GM12875 (cell line): ENCODE data around the gene PPP1CA.
A peak's percentile ranks its signal among the peaks of the same experiment; 100 is the strongest.

Source experiments
- H3K4me3 ChIP-seq: one replicate; pipeline ENCODE4 v1.5.1; 2011; ENCODE audit warnings: low read depth, low read length, control low read depth
- TF ChIP-seq, protein P1 (sequence below): IDR thresholded peaks from 2 replicates; pipeline ENCODE4 v1.5.1; 2011; ENCODE audit warnings: low read depth, mild to moderate bottlenecking, control low read depth, inconsistent platforms, low read length, moderate library complexity, borderline replicate concordance; ENCODE audit not compliant: insufficient read depth

Gene PPP1CA

DNA sequence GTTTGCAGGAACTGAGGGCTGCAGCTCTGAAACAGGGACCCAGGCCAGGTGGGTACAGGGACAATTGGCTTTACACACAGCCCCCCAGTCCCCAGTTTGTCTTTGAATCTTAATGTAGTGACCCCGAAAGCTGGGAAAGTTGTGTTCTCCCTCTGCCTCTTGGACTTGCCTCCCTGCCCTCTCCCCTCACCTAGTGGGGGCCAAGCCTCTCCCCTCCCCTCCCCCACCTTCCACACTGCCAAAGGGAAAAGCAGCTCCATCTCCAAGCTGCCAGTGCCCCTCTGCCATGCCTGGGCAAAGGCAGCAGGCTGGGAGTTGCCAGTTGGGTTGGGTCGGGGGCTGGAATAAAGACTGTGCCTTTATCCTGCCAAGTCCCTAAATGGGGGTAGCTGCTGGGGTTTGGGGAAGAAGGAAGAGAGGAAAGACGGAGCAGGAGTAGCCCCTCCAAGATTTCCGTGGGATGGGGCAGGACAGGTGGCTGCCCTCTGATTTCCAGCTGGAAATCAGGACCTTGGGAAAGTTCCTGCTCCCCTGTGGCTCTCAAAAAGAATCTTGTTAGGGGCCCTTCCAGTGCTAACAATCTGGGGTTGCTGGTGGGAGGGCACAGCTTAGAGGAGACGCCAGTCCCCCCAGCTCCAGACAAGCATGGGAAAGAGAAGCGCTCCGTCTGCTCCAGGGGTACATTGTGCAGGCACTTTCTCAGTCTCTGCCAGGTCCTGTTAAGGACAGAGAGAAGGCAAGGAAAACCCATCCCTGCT lies 25.4 kb downstream of the PPP1CA start:
- no peak overlapping the region for H3K4me3 ChIP-seq
- TF ChIP-seq, protein P1, sequence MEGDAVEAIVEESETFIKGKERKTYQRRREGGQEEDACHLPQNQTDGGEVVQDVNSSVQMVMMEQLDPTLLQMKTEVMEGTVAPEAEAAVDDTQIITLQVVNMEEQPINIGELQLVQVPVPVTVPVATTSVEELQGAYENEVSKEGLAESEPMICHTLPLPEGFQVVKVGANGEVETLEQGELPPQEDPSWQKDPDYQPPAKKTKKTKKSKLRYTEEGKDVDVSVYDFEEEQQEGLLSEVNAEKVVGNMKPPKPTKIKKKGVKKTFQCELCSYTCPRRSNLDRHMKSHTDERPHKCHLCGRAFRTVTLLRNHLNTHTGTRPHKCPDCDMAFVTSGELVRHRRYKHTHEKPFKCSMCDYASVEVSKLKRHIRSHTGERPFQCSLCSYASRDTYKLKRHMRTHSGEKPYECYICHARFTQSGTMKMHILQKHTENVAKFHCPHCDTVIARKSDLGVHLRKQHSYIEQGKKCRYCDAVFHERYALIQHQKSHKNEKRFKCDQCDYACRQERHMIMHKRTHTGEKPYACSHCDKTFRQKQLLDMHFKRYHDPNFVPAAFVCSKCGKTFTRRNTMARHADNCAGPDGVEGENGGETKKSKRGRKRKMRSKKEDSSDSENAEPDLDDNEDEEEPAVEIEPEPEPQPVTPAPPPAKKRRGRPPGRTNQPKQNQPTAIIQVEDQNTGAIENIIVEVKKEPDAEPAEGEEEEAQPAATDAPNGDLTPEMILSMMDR: no peak

DNA sequence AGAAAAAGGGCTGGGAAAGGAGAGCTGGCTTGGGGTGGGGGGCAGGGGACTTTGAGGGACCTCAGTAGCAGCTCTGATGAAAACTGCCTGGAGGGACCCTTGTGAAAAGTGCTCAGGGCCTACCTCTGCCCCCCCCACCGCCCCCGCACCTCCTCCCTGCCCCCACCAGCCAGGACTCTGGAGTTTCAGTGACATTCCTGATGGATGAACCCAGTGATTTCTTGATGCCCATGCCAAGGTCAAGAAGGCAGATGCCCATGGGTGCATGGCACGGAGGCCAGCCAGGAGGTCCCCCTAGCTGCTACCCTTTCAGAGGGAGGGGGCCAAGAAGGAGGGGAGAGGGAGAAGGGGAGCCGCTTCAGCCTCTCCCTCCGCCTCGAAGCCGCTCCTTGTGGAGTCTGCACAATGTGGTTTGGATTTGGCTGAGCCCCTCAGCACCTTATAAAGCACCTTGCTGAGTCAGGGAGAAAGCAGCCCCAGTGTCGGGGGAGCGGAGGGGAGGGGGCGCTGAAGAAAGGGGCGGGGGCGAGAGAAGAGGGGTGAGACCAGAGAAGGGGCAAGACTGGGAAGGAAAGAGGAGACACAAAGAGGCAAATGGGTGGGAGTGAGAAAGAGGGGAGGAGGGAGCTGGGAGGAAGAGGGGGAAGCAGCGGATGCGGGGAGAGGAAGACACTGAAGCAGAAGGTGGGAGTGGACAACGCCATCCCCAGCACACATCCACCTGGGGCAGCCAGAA lies 26.2 kb downstream of the PPP1CA start:
- H3K4me3 ChIP-seq: no peak overlapping the region
- TF ChIP-seq, protein P1: no peak

DNA sequence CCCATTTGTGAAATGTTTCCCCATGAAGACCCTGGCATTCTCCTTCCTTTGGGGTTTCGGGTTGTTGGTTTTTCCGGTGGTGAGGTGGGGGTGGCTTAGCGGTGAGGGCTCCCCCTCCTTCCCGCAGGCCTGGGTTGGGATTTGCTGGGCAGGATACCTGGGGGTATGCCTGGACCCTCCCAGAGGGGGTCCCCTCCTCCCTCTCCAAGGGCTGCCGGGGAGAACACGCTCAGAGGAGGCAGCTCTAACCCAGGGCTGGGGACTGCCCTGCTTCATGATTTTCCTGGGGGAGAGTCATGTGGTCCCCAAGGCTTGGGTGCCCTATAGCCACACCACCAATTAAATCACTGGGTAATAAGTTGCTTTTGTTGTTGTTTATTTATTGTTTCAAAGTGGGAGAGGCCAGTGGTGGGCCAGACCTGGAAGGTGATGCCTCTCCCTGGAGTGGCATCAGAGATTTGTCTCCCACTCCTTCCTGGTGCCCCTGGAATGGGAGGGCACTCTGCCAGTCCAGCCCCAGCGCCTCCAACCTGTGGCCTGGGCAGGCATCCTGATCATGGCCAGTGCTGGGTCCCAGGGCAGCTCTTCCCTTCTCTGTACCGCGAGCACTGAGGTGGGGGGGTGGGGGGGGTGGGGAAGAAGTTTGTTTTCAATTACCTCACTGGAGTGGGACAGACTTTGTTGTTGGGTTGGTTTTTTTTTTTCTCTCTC lies 26.9 kb downstream of the PPP1CA start:
- TF ChIP-seq, protein P1: no peak

DNA sequence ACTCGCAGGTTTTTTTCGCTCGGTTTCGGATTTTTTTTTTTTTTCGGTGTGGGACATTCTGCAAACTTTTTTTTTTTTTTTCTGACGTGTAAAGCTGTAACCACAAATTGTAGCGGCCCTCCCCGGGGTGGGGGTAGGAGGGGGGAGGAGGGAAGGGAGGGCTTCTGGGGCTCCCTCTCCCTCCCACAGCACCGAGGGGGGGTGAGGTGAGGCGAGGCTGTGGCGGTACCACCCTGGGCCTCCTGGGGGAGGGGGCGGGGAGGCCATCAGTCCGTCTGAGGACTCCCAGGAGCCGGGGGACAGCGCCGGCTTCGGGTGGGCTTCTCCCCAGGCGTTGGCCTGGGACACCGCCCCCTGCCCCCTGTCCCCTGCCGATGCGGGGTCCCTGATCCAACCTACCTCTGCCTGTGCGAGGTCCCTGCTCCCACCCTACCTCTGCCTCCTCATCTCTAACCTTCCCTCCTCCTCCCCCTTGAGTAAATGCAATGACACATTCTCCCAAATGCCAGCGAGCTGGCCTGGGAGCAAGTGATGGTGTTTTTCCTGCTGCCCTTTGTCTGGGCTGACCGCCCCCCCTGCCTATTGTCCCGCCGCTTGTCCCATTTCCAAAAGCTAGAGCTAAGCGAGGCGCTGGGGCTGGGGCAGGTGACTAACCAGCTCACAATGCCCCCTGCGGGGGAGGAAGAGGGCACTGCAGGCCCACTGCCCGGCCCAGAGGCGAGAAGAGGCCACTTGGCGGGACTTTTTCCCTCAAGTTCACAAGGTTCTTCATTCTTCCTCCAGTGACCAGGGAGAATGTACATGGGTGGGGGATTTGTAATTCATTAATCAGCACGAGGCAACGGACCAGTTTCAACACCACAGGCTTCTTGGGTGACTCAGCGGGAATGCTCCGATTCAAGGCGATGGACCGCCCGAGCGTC lies 27.7 kb downstream of the PPP1CA start:
- peak overlapping the region; percentile 57 for H3K4me3 ChIP-seq
- TF ChIP-seq, protein P1: peak; percentile 56

More for the DNA sequence above, 26.9 kb downstream of the PPP1CA start:
- no peak overlapping the region for H3K4me3 ChIP-seq

DNA sequence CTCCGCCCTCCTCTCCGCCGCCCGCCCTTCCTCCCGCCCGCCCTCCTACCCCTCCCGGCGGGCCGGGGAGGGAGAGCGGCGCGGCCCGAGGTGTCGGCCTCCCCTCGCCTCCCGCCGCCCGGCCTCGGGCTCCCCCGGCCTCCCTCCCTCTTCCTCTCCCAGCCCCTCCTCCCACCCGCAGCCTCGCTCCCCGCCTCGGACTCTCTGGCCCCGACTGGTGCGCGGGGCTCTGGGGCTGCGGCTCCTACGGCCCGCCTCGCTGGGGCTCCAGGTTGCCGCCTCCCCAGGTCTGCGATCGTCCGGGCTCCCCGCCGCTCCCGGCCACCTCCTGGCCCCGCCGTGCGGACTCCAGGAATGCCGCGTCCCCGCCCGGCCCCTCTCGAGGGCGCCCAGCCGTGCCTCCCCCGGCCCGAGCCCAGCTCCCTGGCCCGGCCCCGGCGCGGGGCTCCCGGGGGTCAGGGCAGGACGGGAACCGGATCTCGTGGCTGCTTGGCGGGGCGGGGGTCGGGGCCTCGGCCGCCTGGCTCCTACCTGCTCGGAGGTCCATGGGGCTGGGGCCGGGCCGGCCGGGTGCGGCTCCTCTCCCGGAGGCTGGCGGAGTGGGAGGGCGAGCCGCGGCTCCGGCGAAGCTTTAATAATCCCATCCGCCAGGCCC lies 28.5 kb downstream of the PPP1CA start, which contains the start of gene CLCF1:
TSS of gene CLCF1 (minus strand) at position 606 of the 655 bp plus-strand sequence. CDS start at position 547, 59 bp downstream.
- TF ChIP-seq, protein P1: no peak
- H3K4me3 ChIP-seq: peak within 1 kb of the TSS; percentile 57
